ENCODE results near the gene MAP3K2. TPM values are rescaled to one million over a fixed set of nuclear protein-coding genes. Genes with fewer than 3 reads are reported as not detected.
"Not testable (repeated sequence)": the region's sequence is repeated elsewhere in the genome, so short reads cannot be mapped to it uniquely, and the experiment has no call there.

Gene MAP3K2
- total RNA-seq, 1 experiment from 2014 or later = 36.0 TPM

DNA sequence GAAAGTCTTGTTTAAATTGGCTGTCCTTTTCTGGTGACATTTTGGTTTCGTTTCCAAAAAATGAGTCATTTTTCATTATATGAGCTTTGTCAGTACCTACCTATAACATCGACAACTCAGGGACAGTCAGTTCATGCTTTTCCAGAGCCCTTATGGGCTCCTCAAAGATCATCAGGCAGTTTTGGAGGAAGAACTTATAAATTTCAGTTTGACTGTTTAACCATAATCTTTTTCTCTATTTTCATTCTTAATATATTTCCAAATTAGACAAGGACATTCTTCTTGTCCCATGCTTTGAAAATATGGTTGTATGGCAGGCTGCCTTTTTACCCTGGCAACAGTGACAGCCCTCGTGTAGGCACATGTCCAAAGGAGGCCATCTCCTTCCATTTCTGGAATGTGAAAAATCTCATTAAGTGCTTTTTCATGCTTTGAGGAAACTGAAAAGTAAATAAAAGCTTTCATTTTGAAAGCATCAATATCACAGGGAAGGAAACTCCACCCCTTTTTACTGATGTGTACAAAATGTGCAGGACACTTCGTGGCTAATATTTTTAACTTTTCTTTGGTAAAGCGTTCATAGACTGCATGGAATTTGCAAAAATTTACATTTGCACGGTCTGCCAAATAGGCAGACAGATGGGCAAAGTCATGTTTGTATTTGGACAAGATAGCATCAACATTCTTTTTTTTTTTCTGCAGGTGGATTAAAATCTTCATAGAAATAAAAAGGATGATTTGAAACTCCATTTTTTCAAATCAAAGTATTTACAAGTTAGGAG is 23.3 kb upstream of the MAP3K2 start:
- DNase-seq = no peak
- no peak overlapping the region for H3K4me3 ChIP-seq (ENCODE audit: low read length)
- H3K27me3 ChIP-seq (ENCODE audit: low read length) = no peaks in the 10 kb centered on the region
- peak overlapping the region; percentile 38 for H3K4me2 ChIP-seq (ENCODE audit: low read depth, low read length, poor library complexity, severe bottlenecking)
- no peaks in the 10 kb centered on the region for H3K9me3 ChIP-seq (ENCODE audit: low read length)
- H3K4me1 ChIP-seq (ENCODE audit: low read length) = peaks cover 18% of the 10 kb centered on the region
- H4K20me1 ChIP-seq (ENCODE audit: insufficient read depth, low read depth, low read length) = no peaks in the 10 kb centered on the region
- H3K27ac ChIP-seq (ENCODE audit: low read length) = no peak overlapping the region
- no peaks in the 10 kb centered on the region for H3K79me2 ChIP-seq (ENCODE audit: low read length)
- peak overlapping the region; percentile 9; the same call in 1 of the 2 replicates for H2AFZ ChIP-seq (ENCODE audit: low read length)
- no peaks in the 10 kb centered on the region for H3K36me3 ChIP-seq (ENCODE audit: insufficient read depth, low read length)
- H3K9me2 ChIP-seq (replicated peaks; ENCODE audit: insufficient read depth, low read length) = no peaks in the 10 kb centered on the region
- peak overlapping the region; percentile 9; the same call in 1 of the 2 replicates for H3K9ac ChIP-seq (ENCODE audit: low read length)

DNA sequence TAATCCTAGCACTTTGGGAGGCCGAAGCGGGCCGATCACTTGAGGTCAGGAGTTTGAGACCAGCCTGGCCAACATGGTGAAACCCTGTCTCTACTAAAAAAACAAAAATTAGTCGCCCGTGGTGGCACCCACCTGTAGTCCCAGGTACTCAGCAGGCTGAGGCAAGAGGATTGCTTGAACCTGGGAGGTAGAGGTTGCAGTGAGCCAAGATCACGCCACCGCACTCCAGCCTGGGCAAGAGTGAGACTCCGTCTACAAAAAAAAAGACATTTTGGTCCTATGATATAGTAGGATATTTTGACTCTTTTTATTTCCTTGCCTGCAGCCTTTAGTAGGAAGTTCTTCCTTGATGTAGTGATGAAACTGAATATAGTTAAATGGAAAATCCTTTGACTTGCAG is 21.9 kb upstream of the MAP3K2 start:
- H3K27ac ChIP-seq (ENCODE audit: low read length); H3K9me2 ChIP-seq (replicated peaks; ENCODE audit: insufficient read depth, low read length); H2AFZ ChIP-seq (ENCODE audit: low read length); H3K36me3 ChIP-seq (ENCODE audit: insufficient read depth, low read length); H3K9me3 ChIP-seq (ENCODE audit: low read length); H3K27me3 ChIP-seq (ENCODE audit: low read length); H3K9ac ChIP-seq (ENCODE audit: low read length); H3K4me3 ChIP-seq (ENCODE audit: low read length); H4K20me1 ChIP-seq (ENCODE audit: insufficient read depth, low read depth, low read length); DNase-seq; H3K4me2 ChIP-seq (ENCODE audit: low read depth, low read length, poor library complexity, severe bottlenecking); H3K79me2 ChIP-seq (ENCODE audit: low read length): not testable (repeated sequence)
- peaks cover 21% of the 10 kb centered on the region for H3K4me1 ChIP-seq (ENCODE audit: low read length)

DNA sequence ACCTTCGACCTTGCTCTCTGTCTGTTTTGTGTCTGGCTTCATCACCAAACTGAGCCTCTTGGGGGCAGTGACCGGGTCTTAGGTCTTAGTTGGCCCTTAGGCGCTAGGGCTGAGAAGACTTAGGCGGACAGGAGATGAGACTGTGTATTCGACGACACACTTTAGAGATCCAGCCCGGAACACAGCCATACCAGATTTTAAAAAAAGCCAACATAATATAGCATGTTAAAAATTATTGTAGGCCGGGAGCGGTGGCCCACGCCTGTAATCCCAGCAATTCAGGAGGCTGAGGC is 21.0 kb upstream of the MAP3K2 start:
- H3K36me3 ChIP-seq (ENCODE audit: insufficient read depth, low read length) = no peaks in the 10 kb centered on the region
- H3K9me2 ChIP-seq (replicated peaks; ENCODE audit: insufficient read depth, low read length) = no peaks in the 10 kb centered on the region
- H3K27me3 ChIP-seq (ENCODE audit: low read length) = no peaks in the 10 kb centered on the region
- H3K9me3 ChIP-seq (ENCODE audit: low read length) = no peaks in the 10 kb centered on the region
- H3K27ac ChIP-seq (ENCODE audit: low read length) = no peak overlapping the region
- H4K20me1 ChIP-seq (ENCODE audit: insufficient read depth, low read depth, low read length) = no peaks in the 10 kb centered on the region
- H3K9ac ChIP-seq (ENCODE audit: low read length) = no peak overlapping the region; the same call in 1 of the 2 replicates
- peak overlapping the region; percentile 71 for H3K4me2 ChIP-seq (ENCODE audit: low read depth, low read length, poor library complexity, severe bottlenecking)
- no peak for DNase-seq
- H3K4me3 ChIP-seq (ENCODE audit: low read length) = no peak overlapping the region; the same call in 1 of the 2 replicates
- no peak overlapping the region for H2AFZ ChIP-seq (ENCODE audit: low read length)
- H3K4me1 ChIP-seq (ENCODE audit: low read length) = peaks cover 28% of the 10 kb centered on the region
- no peaks in the 10 kb centered on the region for H3K79me2 ChIP-seq (ENCODE audit: low read length)

DNA sequence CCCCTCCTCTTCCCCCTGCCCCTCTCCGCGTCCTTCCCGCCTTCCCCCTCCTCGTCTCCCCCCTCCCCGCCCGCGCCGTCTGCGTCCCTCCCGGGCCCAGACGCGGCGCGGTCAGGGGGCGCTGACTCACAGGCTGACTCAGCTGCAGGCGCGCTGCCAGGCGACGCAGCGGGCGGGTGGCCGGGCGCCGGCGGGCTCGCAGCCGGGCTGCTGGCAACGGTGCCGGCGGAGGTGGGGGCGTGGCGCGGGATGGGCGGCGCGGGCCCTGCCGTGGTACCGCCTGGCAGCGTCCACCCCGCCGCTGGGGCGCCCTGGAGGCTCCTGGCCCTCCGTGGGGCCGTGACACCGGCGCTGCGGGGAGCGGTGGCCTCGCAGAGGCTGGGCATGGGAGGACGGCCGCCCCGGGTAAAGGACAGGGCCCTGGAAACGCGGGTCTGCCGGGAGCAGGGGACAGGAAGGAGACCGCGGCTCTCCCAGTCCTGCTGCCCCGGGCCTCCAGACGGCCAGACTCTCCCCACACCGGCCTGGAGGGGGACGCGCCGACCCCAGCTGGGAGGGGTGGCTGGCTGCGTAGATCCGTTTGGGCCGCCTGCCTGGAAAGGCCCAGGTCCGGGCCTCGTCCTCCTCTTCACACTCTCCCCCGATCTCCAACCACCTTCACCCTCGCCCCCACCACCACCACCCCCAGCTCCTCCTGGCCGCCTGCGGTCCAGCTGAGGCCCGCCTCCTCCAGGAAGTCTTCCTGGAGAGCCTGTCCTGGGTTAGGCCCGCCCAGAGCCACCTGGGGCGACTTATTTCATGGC is 20.4 kb upstream of the MAP3K2 start:
- Histone ChIP-seq H4K20me1 (ENCODE audit: insufficient read depth, low read depth, low read length) (no peaks in the 10 kb centered on the region), H3K79me2 (ENCODE audit: low read length) (no peaks in the 10 kb centered on the region), H3K9me2 (replicated peaks; ENCODE audit: insufficient read depth, low read length) (no peaks in the 10 kb centered on the region), H3K27ac (ENCODE audit: low read length) (no peak overlapping the region), H2AFZ (ENCODE audit: low read length) (no peak overlapping the region), H3K4me2 (ENCODE audit: low read depth, low read length, poor library complexity, severe bottlenecking) (peak overlapping the region; percentile 71), H3K36me3 (ENCODE audit: insufficient read depth, low read length) (no peaks in the 10 kb centered on the region), H3K4me1 (ENCODE audit: low read length) (peaks cover 28% of the 10 kb centered on the region), H3K4me3 (ENCODE audit: low read length) (peak overlapping the region; percentile 65; the same call in 1 of the 2 replicates), H3K27me3 (ENCODE audit: low read length) (no peaks in the 10 kb centered on the region), H3K9me3 (ENCODE audit: low read length) (no peaks in the 10 kb centered on the region), H3K9ac (ENCODE audit: low read length) (peak overlapping the region; percentile 55)
- peak; percentile 85 for DNase-seq

DNA sequence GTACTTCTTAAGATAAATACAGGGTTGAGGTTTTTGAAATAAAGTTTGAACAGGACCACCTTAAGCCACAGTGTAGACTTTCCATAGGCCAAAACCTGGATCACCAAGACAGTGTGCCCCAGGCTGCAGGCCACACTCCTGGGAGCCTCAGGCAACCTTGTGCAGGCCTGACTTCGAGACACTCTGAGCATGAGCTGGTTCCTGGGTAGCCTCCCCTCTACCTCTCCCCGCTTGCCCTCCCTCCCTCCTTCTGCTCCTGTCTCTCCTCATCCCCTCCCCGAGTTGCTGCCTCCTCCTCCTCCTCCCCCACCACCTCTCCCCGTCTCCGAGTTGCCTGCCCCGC is 19.9 kb upstream of the MAP3K2 start:
- H3K4me2 ChIP-seq (ENCODE audit: low read depth, low read length, poor library complexity, severe bottlenecking) = peak overlapping the region; percentile 71
- H3K4me3 ChIP-seq (ENCODE audit: low read length) = peak overlapping the region; percentile 65; the same call in 1 of the 2 replicates
- H2AFZ ChIP-seq (ENCODE audit: low read length) = no peak overlapping the region
- no peaks in the 10 kb centered on the region for H4K20me1 ChIP-seq (ENCODE audit: insufficient read depth, low read depth, low read length)
- H3K4me1 ChIP-seq (ENCODE audit: low read length) = peaks cover 28% of the 10 kb centered on the region
- no peaks in the 10 kb centered on the region for H3K9me2 ChIP-seq (replicated peaks; ENCODE audit: insufficient read depth, low read length)
- no peaks in the 10 kb centered on the region for H3K36me3 ChIP-seq (ENCODE audit: insufficient read depth, low read length)
- H3K9me3 ChIP-seq (ENCODE audit: low read length) = no peaks in the 10 kb centered on the region
- H3K79me2 ChIP-seq (ENCODE audit: low read length) = no peaks in the 10 kb centered on the region
- H3K27ac ChIP-seq (ENCODE audit: low read length) = no peak overlapping the region
- no peaks in the 10 kb centered on the region for H3K27me3 ChIP-seq (ENCODE audit: low read length)
- peak overlapping the region; percentile 55 for H3K9ac ChIP-seq (ENCODE audit: low read length)
- DNase-seq = no peak

DNA sequence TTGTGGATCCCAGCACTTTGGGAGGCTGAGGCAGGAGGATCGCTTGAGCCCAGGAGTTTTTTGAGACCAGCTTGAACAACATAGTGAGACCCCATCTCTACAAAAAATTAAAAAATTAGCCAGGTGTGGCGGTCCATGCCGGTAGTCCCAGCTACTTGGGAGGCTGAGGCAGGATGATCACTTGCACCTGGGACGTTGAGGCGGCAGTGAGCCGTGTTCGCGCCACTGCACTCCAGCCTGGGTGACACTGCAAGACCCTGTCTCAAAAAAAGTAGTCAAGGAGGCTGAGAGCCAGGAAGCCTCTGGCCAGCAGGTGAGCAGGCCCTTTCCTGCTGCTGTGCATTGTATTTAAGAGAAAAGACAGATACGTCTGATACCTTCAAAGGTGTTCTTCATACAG is 19.3 kb upstream of the MAP3K2 start:
- no peaks in the 10 kb centered on the region for H3K79me2 ChIP-seq (ENCODE audit: low read length)
- no peak overlapping the region for H3K27ac ChIP-seq (ENCODE audit: low read length)
- H3K4me1 ChIP-seq (ENCODE audit: low read length) = peaks cover 32% of the 10 kb centered on the region
- H3K4me3 ChIP-seq (ENCODE audit: low read length) = no peak overlapping the region
- H3K9ac ChIP-seq (ENCODE audit: low read length) = no peak overlapping the region
- no peak overlapping the region for H2AFZ ChIP-seq (ENCODE audit: low read length)
- no peaks in the 10 kb centered on the region for H3K9me2 ChIP-seq (replicated peaks; ENCODE audit: insufficient read depth, low read length)
- H4K20me1 ChIP-seq (ENCODE audit: insufficient read depth, low read depth, low read length) = no peaks in the 10 kb centered on the region
- no peak overlapping the region for H3K4me2 ChIP-seq (ENCODE audit: low read depth, low read length, poor library complexity, severe bottlenecking)
- DNase-seq = no peak
- H3K9me3 ChIP-seq (ENCODE audit: low read length) = no peaks in the 10 kb centered on the region
- no peaks in the 10 kb centered on the region for H3K27me3 ChIP-seq (ENCODE audit: low read length)
- no peaks in the 10 kb centered on the region for H3K36me3 ChIP-seq (ENCODE audit: insufficient read depth, low read length)

DNA sequence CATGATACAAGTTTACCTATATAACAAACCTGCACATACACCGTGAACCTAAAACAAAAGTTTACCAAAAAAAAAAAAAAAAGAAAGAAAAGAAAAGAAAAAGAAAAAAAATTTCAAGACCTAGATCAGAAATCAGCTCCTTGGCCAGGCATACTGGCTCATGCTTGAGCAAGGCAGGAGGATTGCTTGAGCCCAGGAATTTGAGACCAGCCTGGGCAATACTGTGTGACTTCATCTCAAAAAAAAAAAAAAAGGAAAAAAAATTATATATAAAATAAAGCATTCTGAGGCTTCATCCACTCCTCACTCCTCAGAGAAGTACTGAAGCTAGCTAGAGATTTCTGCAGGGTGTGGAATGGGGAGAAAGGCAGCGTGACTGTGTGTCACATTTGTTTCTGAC is 18.7 kb upstream of the MAP3K2 start:
- no peak overlapping the region for H3K27ac ChIP-seq (ENCODE audit: low read length)
- H3K9me2 ChIP-seq (replicated peaks; ENCODE audit: insufficient read depth, low read length) = no peaks in the 10 kb centered on the region
- no peaks in the 10 kb centered on the region for H3K79me2 ChIP-seq (ENCODE audit: low read length)
- H3K27me3 ChIP-seq (ENCODE audit: low read length) = no peaks in the 10 kb centered on the region
- no peak overlapping the region for H2AFZ ChIP-seq (ENCODE audit: low read length)
- no peak overlapping the region for H3K4me2 ChIP-seq (ENCODE audit: low read depth, low read length, poor library complexity, severe bottlenecking)
- H3K36me3 ChIP-seq (ENCODE audit: insufficient read depth, low read length) = no peaks in the 10 kb centered on the region
- peaks cover 37% of the 10 kb centered on the region for H3K4me1 ChIP-seq (ENCODE audit: low read length)
- H3K9me3 ChIP-seq (ENCODE audit: low read length) = no peaks in the 10 kb centered on the region
- DNase-seq = no peak
- no peak overlapping the region for H3K9ac ChIP-seq (ENCODE audit: low read length)
- H3K4me3 ChIP-seq (ENCODE audit: low read length) = no peak overlapping the region
- no peaks in the 10 kb centered on the region for H4K20me1 ChIP-seq (ENCODE audit: insufficient read depth, low read depth, low read length)

DNA sequence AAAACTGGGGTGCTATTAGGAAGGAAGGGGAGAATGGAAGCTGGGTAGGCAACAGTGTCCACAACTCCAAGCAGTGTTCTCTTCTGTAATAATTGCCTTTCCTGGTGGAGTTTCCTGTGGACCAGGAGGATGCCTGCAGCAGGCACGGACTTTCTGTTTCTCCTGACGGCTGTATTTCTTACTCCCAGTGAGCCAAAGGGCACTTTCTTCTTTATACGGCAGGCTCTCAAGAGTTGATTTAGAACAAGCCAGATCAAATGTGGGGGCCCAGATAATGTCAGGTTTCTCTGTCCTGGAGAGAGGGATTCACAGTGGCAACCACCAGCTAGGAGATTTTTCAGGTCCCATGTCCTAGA is 17.5 kb upstream of the MAP3K2 start:
- no peak overlapping the region for H3K4me2 ChIP-seq (ENCODE audit: low read depth, low read length, poor library complexity, severe bottlenecking)
- H4K20me1 ChIP-seq (ENCODE audit: insufficient read depth, low read depth, low read length) = no peaks in the 10 kb centered on the region
- H3K4me3 ChIP-seq (ENCODE audit: low read length) = no peak overlapping the region
- H3K27ac ChIP-seq (ENCODE audit: low read length) = no peak overlapping the region
- no peaks in the 10 kb centered on the region for H3K79me2 ChIP-seq (ENCODE audit: low read length)
- H3K27me3 ChIP-seq (ENCODE audit: low read length) = no peaks in the 10 kb centered on the region
- no peaks in the 10 kb centered on the region for H3K36me3 ChIP-seq (ENCODE audit: insufficient read depth, low read length)
- peaks cover 28% of the 10 kb centered on the region for H3K4me1 ChIP-seq (ENCODE audit: low read length)
- no peak overlapping the region for H3K9ac ChIP-seq (ENCODE audit: low read length)
- no peak for DNase-seq
- no peak overlapping the region for H2AFZ ChIP-seq (ENCODE audit: low read length)
- H3K9me3 ChIP-seq (ENCODE audit: low read length) = no peaks in the 10 kb centered on the region
- no peaks in the 10 kb centered on the region for H3K9me2 ChIP-seq (replicated peaks; ENCODE audit: insufficient read depth, low read length)

All from Karpas-422 (cell line).